GM12878 (cell line): Measurements from ENCODE around the gene BRDT. TPM values are rescaled to one million over a fixed set of nuclear protein-coding genes. Genes with fewer than 3 reads are reported as not detected.

Source experiments
- ATAC-seq: fragments of 200-7000 bp; cut with Tn5 transposase; 3 replicates; pipeline ENCODE4 v1.9.1; 2020; ENCODE audit warnings: mild to moderate bottlenecking, moderate library complexity
- BruUV-seq: library from RNA; stranded (reverse); fragments of 400-500 nt; replicated peaks from 2 replicates; lab custom pipeline; 2021; lab: Mats Ljungman, UMichigan
- CTCF ChIA-PET: fragments of 300-600 bp; sonication (Branson Sonifier 250); formaldehyde crosslinking; extraction: SDS; loops from one replicate; lab custom pipeline; 2021; ENCODE audit warnings: inconsistent platforms; lab: Yijun Ruan, JAX
- POLR2A ChIA-PET: fragments of 350-600 bp; formaldehyde crosslinking; extraction: SDS; loops from one replicate; lab custom pipeline; 2021; ENCODE audit warnings: inconsistent platforms; lab: Charles Lee
- RAD21 ChIA-PET: fragments of 300-600 bp; sonication (Branson Sonifier 250); formaldehyde crosslinking; loops from one replicate; lab custom pipeline; 2023; ENCODE audit warnings: antibody characterized with exemption; ENCODE audit not compliant: unreplicated experiment; lab: Charles Lee
- SMC1A ChIA-PET: fragments of 300-600 bp; sonication (Branson Sonifier 250); formaldehyde crosslinking; loops from one replicate; lab custom pipeline; 2023; ENCODE audit not compliant: unreplicated experiment, uncharacterized antibody; lab: Charles Lee
- DNase-seq: peaks from one replicate; pipeline ENCODE4 v3.0.0-alpha.2; 2011; ENCODE audit warnings: low read depth, low spot score
- FAIRE-seq: peaks from 3 replicates; lab custom pipeline; 2011; peaks lifted over from hg19 to GRCh38; lab: Jason Lieb, UNC
- H2AFZ ChIP-seq: 2 replicates; pipeline ENCODE4 v1.6.0; 2011; ENCODE audit warnings: low read depth, low read length, control low read depth; ENCODE audit not compliant: control insufficient read depth
- H3K27ac ChIP-seq: 2 replicates; pipeline ENCODE4 v1.5.1; 2011; ENCODE audit warnings: control low read depth; ENCODE audit not compliant: control insufficient read depth, insufficient read depth
- H3K27me3 ChIP-seq, 2 experiments: replicated peaks in 1 of 2; 2 replicates each; pipeline versions ENCODE4 v1.6.0 to v1.6.1; 2011; ENCODE audit warnings: low read length in 1 of 2; ENCODE audit not compliant: control insufficient read depth in 2 of 2, insufficient read depth in 2 of 2
- H3K36me3 ChIP-seq, 2 experiments: 2 replicates each; pipeline ENCODE4 v1.5.1; 2011; ENCODE audit warnings: low read length in 1 of 2; ENCODE audit not compliant: control insufficient read depth in 2 of 2, insufficient read depth in 2 of 2
- H3K4me1 ChIP-seq: 2 replicates; pipeline ENCODE4 v1.6.1; 2011; ENCODE audit warnings: mild to moderate bottlenecking, low read length, moderate library complexity, mixed read lengths; ENCODE audit not compliant: control insufficient read depth, insufficient read depth
- H3K4me2 ChIP-seq: 2 replicates; pipeline ENCODE4 v1.6.0; 2011; ENCODE audit warnings: control low read depth; ENCODE audit not compliant: control insufficient read depth, insufficient read depth
- H3K4me3 ChIP-seq: fragments of 200-600 bp; sonication (generic); 2 replicates; pipeline ENCODE4 v1.5.1; 2016
- H3K79me2 ChIP-seq: 2 replicates; pipeline ENCODE4 v1.6.0; 2011; ENCODE audit warnings: low read length; ENCODE audit not compliant: control insufficient read depth, insufficient read depth
- H3K9ac ChIP-seq: 2 replicates; pipeline ENCODE4 v1.8.0; 2011; ENCODE audit warnings: low read length, control low read depth, mixed read lengths; ENCODE audit not compliant: control insufficient read depth, insufficient read depth
- H3K9me3 ChIP-seq: replicated peaks from 3 replicates; pipeline ENCODE4 v1.5.1; 2011; ENCODE audit warnings: mild to moderate bottlenecking, low read length; ENCODE audit not compliant: control insufficient read depth, insufficient read depth
- H4K20me1 ChIP-seq: 2 replicates; pipeline ENCODE4 v1.6.0; 2011; ENCODE audit not compliant: control insufficient read depth, insufficient read depth
- BHLHE40 ChIP-seq, 2 experiments: fragments of 450-650 bp in 1 of 2; IDR thresholded peaks; 2 replicates each; pipeline ENCODE4 v1.6.1; 2011 to 2017; ENCODE audit warnings: low read depth in 2 of 2, borderline replicate concordance in 1 of 2, improper control_type of control experiment in 1 of 2, low read length in 1 of 2, mild to moderate bottlenecking in 1 of 2
- DPF2 ChIP-seq: fragments of 450-650 bp; IDR thresholded peaks from 2 replicates; pipeline ENCODE4 v1.6.1; 2017; ENCODE audit warnings: mild to moderate bottlenecking
- FOXM1 ChIP-seq: IDR thresholded peaks from 2 replicates; pipeline ENCODE4 v1.6.1; 2012; ENCODE audit warnings: low read depth, mild to moderate bottlenecking, inconsistent platforms, low read length, moderate library complexity
- KLF5 ChIP-seq: fragments of 450-650 bp; IDR thresholded peaks from 2 replicates; pipeline ENCODE4 v1.6.1; 2014; ENCODE audit warnings: mild to moderate bottlenecking; ENCODE audit not compliant: partially characterized antibody
- NFYA ChIP-seq: IDR thresholded peaks from 2 replicates; pipeline ENCODE4 v1.6.1; 2011; ENCODE audit warnings: low read depth, mild to moderate bottlenecking, low read length, improper control_type of control experiment, borderline replicate concordance
- RAD21 ChIP-seq: IDR thresholded peaks from 2 replicates; pipeline ENCODE4 v1.6.1; 2011; ENCODE audit warnings: mild to moderate bottlenecking, low read depth, low read length, moderate library complexity; ENCODE audit not compliant: insufficient read depth
- RB1 ChIP-seq: fragments of 450-650 bp; formaldehyde crosslinking; IDR thresholded peaks from 2 replicates; pipeline ENCODE4 v1.6.1; 2017; ENCODE audit warnings: mild to moderate bottlenecking, borderline replicate concordance
- ZBTB40 ChIP-seq: fragments of 450-650 bp; IDR thresholded peaks from 2 replicates; pipeline ENCODE4 v1.6.1; 2016; ENCODE audit warnings: mild to moderate bottlenecking, moderate library complexity, borderline replicate concordance
- ZNF217 ChIP-seq: fragments of 450-650 bp; IDR thresholded peaks from 2 replicates; pipeline ENCODE4 v1.6.1; 2017; ENCODE audit warnings: antibody characterized with exemption, mild to moderate bottlenecking
- ZSCAN29 ChIP-seq: fragments of 450-650 bp; IDR thresholded peaks from 2 replicates; pipeline ENCODE4 v1.6.1; 2017; ENCODE audit warnings: mild to moderate bottlenecking, moderate library complexity
- WGBS: methylation state at CpG from one replicate; pipeline ENCODE4 v1.1.6; 2016; ENCODE audit warnings: low lambda C conversion rate; ENCODE audit not compliant: insufficient replicate concordance, insufficient coverage; ENCODE audit errors: missing lambda C conversion rate; 5-methylcytosine and 5-hydroxymethylcytosine counted together
- in situ Hi-C: fragments of 300-500 bp; cut with MboI; formaldehyde crosslinking; loops from 9 replicates; pipeline ENCODE4 v1.14.3; 2018; ENCODE audit warnings: mixed read lengths
- intact Hi-C: fragments of 100-400 bp; cut with micrococcal nuclease; formaldehyde crosslinking; loops from one replicate; pipeline ENCODE4 v1.14.2; 2022; ENCODE audit not compliant: unreplicated experiment
- polyA plus RNA-seq, 11 experiments: library from polyadenylated mRNA; depleted of rRNA in 4 of 11; unstranded in 6 of 11; stranded (reverse) in 5 of 11; fragments of >200 nt; fragmentation: Nextera tagmentation in 4 of 11; fragmentation: Illumina TruSeq in 1 of 11; extraction: Ambion mirVana in 4 of 11; extraction: Trizol in 1 of 11; gene quantifications; 1 replicate in 1 of 11; 2 replicates in 10 of 11; pipeline versions ENCODE4 v1.2.1 to v1.2.3, GENCODE V29; 2011 to 2016; ENCODE audit warnings: inconsistent platforms in 2 of 11, missing spikeins in 2 of 11, low read depth in 1 of 11
- total RNA-seq, 4 experiments: library from RNA; depleted of rRNA in 3 of 4; stranded (reverse); fragments of >200 nt in 3 of 4; fragmentation: Illumina TruSeq in 1 of 4; extraction: Trizol in 1 of 4; gene quantifications; 2 replicates each; pipeline versions ENCODE4 v1.2.1 to v1.2.3, GENCODE V29; 2013 to 2021
- TF ChIP-seq, protein P1 (sequence below), 3 experiments: IDR thresholded peaks in 2 of 3; conservative IDR thresholded peaks in 1 of 3; 2 replicates each; pipeline ENCODE4 v1.5.1; 2011; ENCODE audit warnings: low read depth in 3 of 3, low read length in 3 of 3, mild to moderate bottlenecking in 3 of 3, control low read depth in 2 of 3, moderate library complexity in 2 of 3, inconsistent platforms in 1 of 3, mixed read lengths in 1 of 3; ENCODE audit not compliant: control insufficient read depth in 2 of 3, insufficient read depth in 1 of 3; ENCODE audit errors: extremely low read depth in 1 of 3
- TF ChIP-seq, protein P2 (sequence below): IDR thresholded peaks from 2 replicates; pipeline ENCODE4 v1.6.1; 2012; ENCODE audit warnings: improper control_type of control experiment, low read depth, low read length; ENCODE audit not compliant: insufficient replicate concordance

BRDT gene
- total and polyA plus RNA-seq, 10 of the 15 experiments (the other 5 are each of a cell fraction or from before 2014, with no cell fraction given) = 0.02 to 0.11 TPM; not detected in 8

DNA sequence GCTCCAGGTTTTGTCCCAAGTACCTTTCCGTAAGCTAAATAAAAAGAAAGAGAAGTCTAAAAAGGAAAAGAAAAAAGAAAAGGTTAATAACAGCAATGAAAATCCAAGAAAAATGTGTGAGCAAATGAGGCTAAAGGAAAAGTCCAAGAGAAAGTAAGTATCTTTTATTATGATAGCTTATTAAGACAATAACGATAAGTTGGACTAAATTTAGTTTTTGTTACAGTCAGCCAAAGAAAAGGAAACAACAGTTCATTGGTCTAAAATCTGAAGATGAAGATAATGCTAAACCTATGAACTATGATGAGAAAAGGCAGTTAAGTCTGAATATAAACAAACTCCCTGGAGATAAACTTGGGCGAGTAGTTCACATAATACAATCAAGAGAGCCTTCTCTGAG is 31.5 kb downstream of the BRDT start:
- intact Hi-C loops (no loop called here), in situ Hi-C loops (no loop called here)
- RAD21 ChIA-PET = no interaction called here
- no peaks in the 10 kb centered on the region for H3K27me3 ChIP-seq
- H3K9me3 ChIP-seq = no peaks in the 10 kb centered on the region
- no peak overlapping the region for H2AFZ ChIP-seq
- no TSS peak for BruUV-seq
- 47% methylated on average over 3 of the region's 3 CpGs for whole genome bisulfite sequencing
- H3K9ac ChIP-seq = no peak overlapping the region
- SMC1A ChIA-PET = interaction anchor here (1.5 to 1.7 kb wide), 2 partner anchors 8 to 17 kb away, joined by 6 to 7 read pairs; no protein-coding TSS in a partner anchor
- FAIRE-seq = no peak
- H3K4me3 ChIP-seq = no peak overlapping the region
- ATAC-seq = no peak
- POLR2A ChIA-PET = no interaction called here
- H4K20me1 ChIP-seq = no peaks in the 10 kb centered on the region
- H3K4me2 ChIP-seq = no peak overlapping the region
- CTCF ChIA-PET = interaction anchor here (0.9 to 1.2 kb wide), 3 partner anchors 11 to 468 kb away, joined by 3 to 4 read pairs (median 4); no protein-coding TSS in a partner anchor
- no peak overlapping the region for H3K27ac ChIP-seq
- no peaks in the 10 kb centered on the region for H3K4me1 ChIP-seq
- no peak for DNase-seq
- H3K36me3 ChIP-seq = no peaks in the 10 kb centered on the region
- no peaks in the 10 kb centered on the region for H3K79me2 ChIP-seq
- no peak for TF ChIP-seq NFYA
- no peak for TF ChIP-seq KLF5
- TF ChIP-seq RAD21 = no peak
- TF ChIP-seq, protein P1, sequence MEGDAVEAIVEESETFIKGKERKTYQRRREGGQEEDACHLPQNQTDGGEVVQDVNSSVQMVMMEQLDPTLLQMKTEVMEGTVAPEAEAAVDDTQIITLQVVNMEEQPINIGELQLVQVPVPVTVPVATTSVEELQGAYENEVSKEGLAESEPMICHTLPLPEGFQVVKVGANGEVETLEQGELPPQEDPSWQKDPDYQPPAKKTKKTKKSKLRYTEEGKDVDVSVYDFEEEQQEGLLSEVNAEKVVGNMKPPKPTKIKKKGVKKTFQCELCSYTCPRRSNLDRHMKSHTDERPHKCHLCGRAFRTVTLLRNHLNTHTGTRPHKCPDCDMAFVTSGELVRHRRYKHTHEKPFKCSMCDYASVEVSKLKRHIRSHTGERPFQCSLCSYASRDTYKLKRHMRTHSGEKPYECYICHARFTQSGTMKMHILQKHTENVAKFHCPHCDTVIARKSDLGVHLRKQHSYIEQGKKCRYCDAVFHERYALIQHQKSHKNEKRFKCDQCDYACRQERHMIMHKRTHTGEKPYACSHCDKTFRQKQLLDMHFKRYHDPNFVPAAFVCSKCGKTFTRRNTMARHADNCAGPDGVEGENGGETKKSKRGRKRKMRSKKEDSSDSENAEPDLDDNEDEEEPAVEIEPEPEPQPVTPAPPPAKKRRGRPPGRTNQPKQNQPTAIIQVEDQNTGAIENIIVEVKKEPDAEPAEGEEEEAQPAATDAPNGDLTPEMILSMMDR (IDR thresholded peaks at IDR 0.05 in 2 of 3, conservative IDR thresholded peaks at IDR 0.05 in 1 of 3; ENCODE audit: control insufficient read depth in 2 of 3, extremely low read depth in 1 of 3, insufficient read depth in 1 of 3, low read depth in 3 of 3, low read length in 3 of 3) = no peak
- no peak for TF ChIP-seq DPF2
- TF ChIP-seq, protein P2, sequence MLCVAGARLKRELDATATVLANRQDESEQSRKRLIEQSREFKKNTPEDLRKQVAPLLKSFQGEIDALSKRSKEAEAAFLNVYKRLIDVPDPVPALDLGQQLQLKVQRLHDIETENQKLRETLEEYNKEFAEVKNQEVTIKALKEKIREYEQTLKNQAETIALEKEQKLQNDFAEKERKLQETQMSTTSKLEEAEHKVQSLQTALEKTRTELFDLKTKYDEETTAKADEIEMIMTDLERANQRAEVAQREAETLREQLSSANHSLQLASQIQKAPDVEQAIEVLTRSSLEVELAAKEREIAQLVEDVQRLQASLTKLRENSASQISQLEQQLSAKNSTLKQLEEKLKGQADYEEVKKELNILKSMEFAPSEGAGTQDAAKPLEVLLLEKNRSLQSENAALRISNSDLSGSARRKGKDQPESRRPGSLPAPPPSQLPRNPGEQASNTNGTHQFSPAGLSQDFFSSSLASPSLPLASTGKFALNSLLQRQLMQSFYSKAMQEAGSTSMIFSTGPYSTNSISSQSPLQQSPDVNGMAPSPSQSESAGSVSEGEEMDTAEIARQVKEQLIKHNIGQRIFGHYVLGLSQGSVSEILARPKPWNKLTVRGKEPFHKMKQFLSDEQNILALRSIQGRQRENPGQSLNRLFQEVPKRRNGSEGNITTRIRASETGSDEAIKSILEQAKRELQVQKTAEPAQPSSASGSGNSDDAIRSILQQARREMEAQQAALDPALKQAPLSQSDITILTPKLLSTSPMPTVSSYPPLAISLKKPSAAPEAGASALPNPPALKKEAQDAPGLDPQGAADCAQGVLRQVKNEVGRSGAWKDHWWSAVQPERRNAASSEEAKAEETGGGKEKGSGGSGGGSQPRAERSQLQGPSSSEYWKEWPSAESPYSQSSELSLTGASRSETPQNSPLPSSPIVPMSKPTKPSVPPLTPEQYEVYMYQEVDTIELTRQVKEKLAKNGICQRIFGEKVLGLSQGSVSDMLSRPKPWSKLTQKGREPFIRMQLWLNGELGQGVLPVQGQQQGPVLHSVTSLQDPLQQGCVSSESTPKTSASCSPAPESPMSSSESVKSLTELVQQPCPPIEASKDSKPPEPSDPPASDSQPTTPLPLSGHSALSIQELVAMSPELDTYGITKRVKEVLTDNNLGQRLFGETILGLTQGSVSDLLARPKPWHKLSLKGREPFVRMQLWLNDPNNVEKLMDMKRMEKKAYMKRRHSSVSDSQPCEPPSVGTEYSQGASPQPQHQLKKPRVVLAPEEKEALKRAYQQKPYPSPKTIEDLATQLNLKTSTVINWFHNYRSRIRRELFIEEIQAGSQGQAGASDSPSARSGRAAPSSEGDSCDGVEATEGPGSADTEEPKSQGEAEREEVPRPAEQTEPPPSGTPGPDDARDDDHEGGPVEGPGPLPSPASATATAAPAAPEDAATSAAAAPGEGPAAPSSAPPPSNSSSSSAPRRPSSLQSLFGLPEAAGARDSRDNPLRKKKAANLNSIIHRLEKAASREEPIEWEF = no peak
- no peak for TF ChIP-seq FOXM1
- TF ChIP-seq ZBTB40 = no peak
- no peak for TF ChIP-seq ZNF217
- no peak for TF ChIP-seq RB1
- TF ChIP-seq ZSCAN29 = no peak
- no peak for TF ChIP-seq BHLHE40 (IDR thresholded peaks at IDR 0.05; ENCODE audit: borderline replicate concordance in 1 of 2, low read depth in 2 of 2, low read length in 1 of 2)
